ENCODE results near the gene AMDHD2.

AMDHD2 gene

GRCh38 chr16:2496223-2497115, 23.7 kb upstream of the AMDHD2 start:
- no peak for TF ChIP-seq CTCF (IDR thresholded peaks at IDR 0.05; ENCODE audit: insufficient read depth, low read depth, low read length, missing control alignments)
- no peak for DNase-seq (ENCODE audit: low read depth)
- H3K4me3 ChIP-seq (ENCODE audit: low read depth, low read length): no peak overlapping the region

DNA sequence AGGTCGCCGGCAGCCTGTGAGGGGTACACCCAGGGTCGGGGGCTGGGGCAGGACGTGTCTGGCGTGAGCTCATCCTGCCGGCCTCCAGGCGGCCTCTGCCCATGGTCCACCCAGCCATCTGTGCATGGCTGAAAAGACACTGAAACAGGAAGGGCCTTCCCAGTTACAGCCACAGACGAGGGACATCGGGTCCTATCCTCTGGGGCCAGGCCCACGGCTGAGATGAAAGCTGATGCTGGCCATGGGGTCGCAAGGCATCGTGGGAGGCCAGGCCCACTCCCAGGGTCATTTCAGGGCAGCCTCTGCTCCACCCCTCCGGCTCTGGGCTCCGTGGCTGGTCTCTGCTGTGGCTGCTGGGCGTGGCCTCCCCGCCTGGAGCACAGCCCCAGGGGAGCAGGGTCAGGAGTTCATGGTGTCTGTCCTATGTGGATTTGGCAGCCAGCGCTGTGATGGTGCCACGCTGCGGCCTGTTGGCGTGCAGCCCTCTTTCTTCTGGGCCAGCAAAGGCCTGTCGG, 23.0 kb upstream of the AMDHD2 start:
- TF ChIP-seq CTCF (IDR thresholded peaks at IDR 0.05; ENCODE audit: insufficient read depth, low read depth, low read length, missing control alignments): no peak
- DNase-seq (ENCODE audit: low read depth): no peak
- H3K4me3 ChIP-seq (ENCODE audit: low read depth, low read length): no peak overlapping the region

DNA sequence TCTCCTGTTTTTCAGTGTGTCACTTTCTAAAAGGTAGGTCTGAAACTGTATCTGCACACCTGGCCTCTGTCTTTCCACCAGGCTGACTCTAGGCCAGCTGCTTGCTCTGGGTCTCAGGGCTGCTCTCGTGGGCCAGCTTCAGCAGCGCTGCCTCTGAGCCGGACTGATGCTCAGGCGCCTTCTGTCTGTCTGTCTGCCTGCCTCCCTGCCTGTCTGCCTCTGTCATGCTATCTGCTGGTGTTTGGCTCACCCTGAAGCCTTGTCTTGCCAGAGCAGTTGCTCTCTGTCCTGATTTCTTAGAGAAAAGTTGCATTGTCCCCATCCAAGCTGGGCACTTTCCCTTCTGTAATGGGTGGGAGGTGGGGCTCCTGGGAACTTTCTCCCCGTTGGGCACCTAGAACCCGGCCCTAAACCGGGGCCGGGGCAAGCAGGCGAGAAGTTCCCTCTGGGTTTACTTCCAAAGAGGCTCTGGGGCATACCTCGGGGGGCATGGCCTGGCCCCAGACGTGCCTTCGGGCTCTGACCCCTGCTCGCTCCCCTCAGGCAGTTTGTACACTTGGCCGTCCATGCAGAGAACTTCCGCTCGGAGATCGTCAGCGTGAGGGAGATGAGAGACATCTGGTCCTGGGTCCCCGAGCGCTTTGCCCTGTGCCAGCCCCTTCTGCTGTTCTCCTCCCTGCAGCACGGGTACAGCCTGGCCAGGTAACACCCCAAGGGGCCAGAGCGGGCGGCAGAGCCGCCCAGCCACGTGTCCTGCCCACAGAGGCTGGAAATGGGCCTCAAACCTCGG, 22.3 kb upstream of the AMDHD2 start:
- DNase-seq (ENCODE audit: low read depth): no peak
- TF ChIP-seq CTCF (IDR thresholded peaks at IDR 0.05; ENCODE audit: insufficient read depth, low read depth, low read length, missing control alignments): no peak
- no peak overlapping the region for H3K4me3 ChIP-seq (ENCODE audit: low read depth, low read length)

- DNase-seq (ENCODE audit: low read depth): no peak
- no peak for TF ChIP-seq CTCF (IDR thresholded peaks at IDR 0.05; ENCODE audit: insufficient read depth, low read depth, low read length, missing control alignments)
- no peak overlapping the region for H3K4me3 ChIP-seq (ENCODE audit: low read depth, low read length)
Measured at GRCh38 chr16:2498531-2499253, 21.5 kb upstream of the AMDHD2 start.

DNA sequence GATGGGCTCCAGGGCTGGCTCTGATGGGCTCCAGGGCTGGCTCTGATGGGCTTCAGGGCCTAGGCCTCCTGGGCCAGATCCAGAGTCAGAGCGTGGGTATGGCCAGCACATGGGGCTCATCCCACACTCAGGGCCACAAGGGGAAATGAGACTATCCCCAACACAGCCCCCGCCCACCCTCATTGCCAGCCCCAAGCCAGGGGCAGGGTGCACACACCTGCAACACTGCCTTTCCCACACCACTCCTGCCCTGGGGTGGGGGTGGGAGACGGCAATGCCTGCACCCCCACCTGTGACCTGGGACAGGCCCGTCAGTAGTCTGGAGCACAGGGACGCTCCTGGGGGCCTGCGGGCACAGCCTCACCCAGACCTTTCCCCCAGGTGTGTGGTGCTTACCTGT, 20.7 kb upstream of the AMDHD2 start:
- H3K4me3 ChIP-seq (ENCODE audit: low read depth, low read length): no peak overlapping the region
- no peak for DNase-seq (ENCODE audit: low read depth)
- TF ChIP-seq CTCF (IDR thresholded peaks at IDR 0.05; ENCODE audit: insufficient read depth, low read depth, low read length, missing control alignments): no peak

- no peak for TF ChIP-seq CTCF (IDR thresholded peaks at IDR 0.05; ENCODE audit: insufficient read depth, low read depth, low read length, missing control alignments)
- DNase-seq (ENCODE audit: low read depth): no peak
- no peak overlapping the region for H3K4me3 ChIP-seq (ENCODE audit: low read depth, low read length)
Measured at GRCh38 chr16:2499890-2500429, 20.2 kb upstream of the AMDHD2 start.

Measured in GM12865 (cell line).